GM10847 (cell line): ENCODE data around the gene IFNL3.
"Not testable (repeated sequence)": the region's sequence is repeated elsewhere in the genome, so short reads cannot be mapped to it uniquely, and the experiment has no call there.

Experiments used
- POLR2A ChIP-seq: IDR thresholded peaks from 2 replicates; pipeline ENCODE4 v1.6.1; 2011; ENCODE audit not compliant: insufficient read length; ENCODE audit errors: extremely low read depth

Gene IFNL3

DNA sequence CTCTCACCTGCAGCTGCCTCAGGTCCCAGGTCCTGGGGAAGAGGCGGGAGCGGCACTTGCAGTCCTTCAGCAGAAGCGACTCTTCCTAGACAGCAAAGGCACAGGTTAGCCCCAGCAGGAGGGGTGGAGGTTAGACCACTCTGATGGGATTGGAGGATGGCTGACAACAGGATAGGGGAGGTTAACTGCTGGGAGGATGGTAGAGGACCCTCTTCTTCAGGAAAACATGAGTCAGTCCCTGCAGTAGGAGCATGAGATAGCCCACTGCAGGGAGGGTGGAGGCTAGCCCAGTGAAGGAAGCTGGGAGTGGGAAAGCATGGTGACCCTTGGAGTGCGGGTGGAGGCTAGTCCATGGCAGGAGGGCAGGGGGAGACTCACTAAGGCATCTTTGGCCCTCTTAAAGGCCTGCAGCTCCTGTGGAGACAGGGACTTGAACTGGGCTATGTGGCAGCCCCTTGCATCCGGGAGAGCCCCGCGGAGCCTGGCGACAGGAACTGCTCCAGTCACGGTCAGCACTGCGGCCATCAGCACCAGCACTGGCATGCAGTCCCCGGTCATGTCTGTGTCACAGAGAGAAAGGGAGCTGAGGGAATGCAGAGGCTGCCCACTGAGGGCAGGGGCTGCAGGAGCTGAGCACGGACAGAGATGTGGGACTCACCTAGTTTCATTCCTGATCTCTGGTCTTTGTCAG is at the start of gene IFNL3:
Gene IFNL3 (minus strand): TSS at position 597 of the 691 bp plus-strand sequence. CDS start 39 bp downstream, at position 558.
- not testable (repeated sequence) for TF ChIP-seq POLR2A

DNA sequence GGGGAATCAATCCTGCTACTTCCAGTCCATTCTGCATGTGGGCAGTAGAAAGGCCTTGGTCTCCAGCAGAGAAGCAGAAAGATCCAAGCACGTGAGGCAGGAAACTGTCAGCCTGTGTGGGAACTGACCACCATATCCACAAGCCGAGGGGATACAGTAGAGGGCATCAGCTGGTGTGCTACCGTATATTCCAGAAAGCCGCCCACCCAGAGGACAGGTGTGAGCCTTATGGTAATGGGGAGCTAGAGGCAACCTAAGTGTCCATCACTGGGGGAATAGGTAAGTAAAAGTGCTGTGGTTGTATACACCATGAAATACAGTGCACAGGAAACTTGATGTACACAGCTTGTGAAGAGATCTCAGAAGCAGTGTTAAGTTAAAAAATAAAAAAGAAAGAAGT is 48.6 kb upstream of the IFNL3 start:
- no peak for TF ChIP-seq POLR2A

DNA sequence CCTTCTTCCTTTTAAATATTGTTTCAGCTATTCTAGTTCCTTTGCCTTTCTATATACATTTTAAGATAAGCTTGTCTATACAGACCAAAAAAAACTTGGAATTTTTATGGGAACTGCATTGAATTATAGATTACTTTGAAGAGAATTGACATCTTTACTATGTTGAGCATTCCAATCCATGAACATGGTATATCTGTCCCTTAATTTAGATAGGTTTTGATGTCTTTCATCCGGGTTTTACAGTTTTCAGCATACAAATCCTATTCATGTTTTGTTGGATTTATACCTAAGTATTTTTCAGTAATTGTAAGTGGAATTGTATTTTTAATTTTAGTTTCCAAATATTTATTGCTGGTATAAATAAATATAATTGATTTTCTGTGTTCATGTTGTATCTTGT is 39.2 kb upstream of the IFNL3 start:
- no peak for TF ChIP-seq POLR2A

DNA sequence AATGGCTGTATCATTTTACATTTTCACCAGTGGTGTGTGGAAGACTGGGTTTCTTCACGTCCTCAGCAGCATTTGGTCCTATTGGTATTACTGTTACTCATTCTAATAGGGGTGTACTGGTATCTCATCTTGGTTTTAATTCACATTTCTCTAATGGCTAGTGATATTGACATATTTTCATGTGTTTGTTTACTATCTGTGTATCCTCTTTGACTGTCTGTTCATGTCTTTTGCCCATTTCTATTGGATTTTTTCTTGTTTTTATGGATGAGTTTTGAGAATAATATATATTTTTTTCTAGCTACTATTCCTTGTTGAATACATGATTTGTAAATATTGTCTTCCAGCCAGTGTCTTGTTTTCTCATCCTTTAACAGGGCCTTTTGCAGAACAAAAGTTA is 37.2 kb upstream of the IFNL3 start:
- no peak for TF ChIP-seq POLR2A

DNA sequence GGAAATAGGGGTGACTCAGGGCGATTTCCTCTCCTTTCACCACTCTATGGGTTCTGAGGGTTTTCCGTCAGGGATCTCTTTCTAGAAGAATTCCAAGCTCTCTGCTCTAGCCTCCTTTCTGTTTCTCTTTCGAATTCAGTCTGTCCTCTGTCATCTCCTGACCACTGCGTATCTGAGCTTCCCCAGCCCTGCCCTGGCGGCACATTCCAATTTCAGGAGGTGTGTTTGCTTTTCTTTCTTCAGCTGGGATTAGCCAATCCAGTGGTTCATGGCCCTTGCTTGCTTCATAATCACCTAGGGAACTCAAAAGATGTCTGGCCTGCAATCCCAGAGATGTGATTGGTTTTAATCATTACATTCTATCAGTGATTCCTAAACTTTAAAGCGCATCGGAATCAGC is 32.8 kb upstream of the IFNL3 start:
- no peak for TF ChIP-seq POLR2A

DNA sequence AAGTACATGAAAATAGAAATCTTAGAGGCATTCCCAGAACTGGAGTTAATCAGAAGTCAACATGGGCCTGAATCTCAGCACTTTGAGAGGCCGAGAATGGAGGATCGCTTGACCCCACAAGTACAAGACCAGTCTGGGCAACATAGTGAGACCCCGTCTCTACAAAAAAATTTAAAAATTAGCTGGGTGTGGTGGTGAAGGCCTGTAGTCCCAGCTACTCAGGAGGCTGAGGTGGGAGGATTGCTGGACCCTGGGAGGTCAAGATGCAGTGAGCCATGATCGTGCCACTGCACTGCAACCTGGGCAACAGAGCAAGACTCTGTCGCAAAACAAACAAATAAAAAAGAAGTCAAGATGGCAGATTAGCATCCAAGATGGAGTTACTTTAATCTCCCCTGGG is 31.9 kb upstream of the IFNL3 start:
- no peak for TF ChIP-seq POLR2A

DNA sequence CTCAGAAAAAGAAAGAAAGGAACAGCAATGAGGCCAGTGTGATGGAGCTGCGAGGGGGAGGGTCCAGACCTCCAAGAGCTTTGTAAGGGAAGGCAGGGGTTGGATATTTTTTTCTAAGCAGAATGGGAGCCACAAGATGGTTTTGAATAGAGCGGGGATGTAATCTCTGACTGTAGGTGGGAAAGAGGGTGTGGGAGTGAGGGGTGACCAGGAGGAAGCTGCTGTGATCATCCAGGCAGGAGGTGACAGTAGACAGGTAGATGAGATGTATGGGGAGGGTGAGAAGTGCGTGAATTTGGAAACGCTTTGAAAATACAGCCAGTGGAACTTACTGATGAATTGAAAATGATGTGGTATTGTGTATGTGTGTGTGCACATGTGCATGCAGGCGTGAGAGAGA is 30.8 kb upstream of the IFNL3 start:
- no peak for TF ChIP-seq POLR2A

DNA sequence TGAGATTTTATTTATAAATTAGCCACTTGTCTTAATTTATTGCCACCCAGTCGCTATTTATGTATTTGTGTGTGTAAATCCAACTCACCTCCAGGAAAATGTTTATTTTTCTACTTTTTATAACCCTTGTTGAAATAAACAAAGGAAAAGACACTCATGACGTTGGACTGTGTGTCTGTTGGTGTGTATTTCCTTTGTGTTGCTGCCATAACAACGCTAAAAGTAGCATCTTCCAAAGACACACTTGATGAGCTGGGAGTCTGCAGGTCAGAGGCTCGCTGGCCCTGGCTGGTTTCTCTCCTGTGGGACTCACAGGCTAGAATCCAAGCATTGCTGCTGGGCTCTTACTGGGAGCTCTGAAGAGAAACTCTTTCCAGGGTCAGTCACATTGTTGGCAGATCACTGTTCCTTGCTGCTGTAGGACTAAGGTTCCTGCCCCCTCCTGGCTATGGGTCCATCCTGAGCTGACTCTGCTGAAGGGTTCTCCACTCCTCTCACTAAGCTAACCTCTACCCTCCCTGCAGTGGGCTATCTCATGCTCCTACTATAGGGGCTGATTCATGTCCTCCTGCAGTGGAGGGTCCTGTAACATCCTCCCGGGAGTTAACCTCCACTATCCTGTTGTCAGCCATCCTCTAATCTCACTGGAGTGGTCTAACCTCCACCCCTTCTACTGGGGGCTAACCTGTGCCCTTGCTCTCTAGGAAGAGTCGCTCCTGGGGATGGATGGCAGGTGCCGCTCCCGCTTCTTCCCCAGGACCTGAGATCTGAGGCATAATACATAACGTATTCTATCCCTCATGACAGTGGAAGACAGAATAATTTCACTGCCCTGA is 25.4 kb upstream of the IFNL3 start:
- no peak for TF ChIP-seq POLR2A

DNA sequence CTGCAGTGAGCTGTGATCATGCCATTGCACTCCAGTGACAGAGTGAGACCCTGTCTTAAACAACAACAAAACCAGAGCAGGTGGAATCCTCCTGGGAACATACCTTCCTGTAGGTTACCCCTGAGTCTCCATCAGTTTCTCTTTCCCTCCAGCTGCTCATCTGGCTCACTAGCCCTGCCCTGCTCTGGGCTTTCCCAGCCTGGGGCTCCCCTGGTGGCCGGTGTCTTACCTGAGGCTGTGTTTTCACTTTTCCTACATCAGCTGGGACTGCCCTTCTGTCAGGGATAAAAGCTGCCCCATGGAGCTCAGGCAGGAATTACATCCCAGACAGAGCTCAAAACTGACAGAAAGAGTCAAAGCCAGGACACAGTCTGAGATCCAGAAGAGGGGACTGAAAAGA is 23.3 kb upstream of the IFNL3 start, which contains the start of gene IFNL2:
Gene IFNL2 (plus strand): TSS at position 312 of the 400 bp plus-strand sequence. CDS start 173 bp downstream, outside the sequence.
- not testable (repeated sequence) for TF ChIP-seq POLR2A

DNA sequence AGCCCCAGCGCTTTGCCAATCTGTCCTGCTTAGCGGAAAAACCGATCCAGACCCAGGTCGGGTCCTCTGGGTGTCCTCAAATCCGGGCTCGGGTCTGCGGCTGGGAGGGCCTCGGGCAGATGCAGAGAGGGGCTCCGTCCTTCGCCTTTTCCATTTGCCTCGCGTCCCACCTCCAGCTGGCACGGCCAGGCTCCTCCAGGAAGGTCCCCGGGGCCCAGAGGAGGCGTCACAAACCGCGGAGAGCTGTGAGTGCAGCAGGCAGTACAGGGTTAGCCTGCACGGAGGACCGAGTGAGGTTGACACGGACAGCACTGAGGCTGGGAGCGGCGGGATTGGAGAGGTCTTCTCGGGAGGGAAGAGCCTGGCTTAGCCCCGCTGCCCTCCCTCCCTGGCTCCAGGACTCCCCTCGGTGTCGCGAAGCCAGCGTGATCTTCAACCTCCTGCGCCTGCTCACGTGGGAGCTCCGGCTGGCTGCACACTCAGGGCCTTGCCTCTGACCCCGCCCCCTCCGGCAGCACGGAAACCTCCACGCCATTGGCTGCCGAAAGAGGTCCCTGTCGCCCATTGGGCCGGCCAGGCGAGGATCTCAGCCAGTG is 20.6 kb upstream of the IFNL3 start:
- no peak for TF ChIP-seq POLR2A

DNA sequence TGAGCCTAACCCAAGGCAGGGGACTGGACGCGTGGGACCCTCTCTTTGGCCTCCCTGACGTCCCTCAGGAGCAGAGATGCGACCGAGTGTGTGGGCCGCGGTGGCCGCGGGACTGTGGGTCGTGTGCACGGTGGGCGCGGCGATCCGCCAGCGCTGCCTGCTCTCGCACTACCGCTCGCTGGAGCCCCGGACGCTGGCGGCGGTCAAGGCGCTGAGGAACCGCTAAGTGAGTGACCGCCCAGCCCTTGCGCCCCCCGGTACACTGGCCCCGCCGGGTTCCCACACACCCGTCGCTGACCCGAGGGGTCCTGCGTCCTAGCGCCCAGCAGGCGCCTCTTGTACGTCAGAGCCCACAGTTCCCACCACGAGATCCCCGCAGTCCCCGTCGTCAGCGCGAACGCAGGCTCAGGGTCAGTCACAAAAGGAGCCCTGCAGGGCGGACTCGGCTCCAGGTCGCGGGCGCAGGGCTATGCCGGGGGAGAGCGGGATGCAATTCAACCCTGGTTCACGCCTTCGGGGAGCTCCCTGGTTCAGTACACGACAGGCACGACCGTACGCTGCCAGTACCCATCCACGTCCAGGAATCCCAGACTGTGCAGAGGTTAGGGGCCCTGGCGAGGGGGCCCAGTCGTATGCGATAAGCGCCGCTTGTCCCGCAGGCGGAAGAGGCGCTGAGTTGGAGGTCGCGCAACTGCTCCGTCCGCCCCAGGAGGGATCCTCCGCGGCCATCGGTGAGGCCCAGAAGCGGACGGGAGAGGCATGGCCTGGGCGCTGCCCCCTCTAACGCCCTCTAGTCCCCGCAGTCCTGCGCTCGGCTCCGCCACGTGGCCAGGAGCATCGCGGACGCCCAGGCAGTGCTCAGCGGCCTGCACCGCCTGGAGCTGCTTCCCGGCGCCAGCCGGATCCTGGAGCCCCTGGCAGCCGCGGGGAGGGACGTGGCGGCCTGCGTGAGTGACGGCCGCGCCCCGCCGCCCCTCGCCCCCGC is 19.8 kb upstream of the IFNL3 start:
- TF ChIP-seq POLR2A, result no peak

DNA sequence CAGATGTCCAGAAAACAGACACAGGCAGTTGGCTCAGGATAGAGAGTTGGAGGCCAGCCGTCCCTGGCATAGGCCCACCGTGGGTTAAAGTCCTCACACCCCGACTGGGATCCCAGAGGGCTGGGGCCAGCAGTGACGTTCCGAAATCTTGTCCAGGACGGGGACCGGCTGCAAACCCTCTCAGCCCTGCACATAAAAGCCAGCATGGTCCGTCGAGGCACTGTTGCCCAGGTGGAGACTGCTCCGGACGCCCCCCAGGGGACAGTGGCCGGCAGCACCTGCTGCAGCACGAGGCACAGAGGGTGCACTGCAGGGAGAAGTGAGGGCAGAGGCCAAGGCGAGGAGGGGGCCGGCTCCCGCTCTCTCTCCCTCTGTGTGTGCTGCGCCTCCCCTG is 19.1 kb upstream of the IFNL3 start:
- no peak for TF ChIP-seq POLR2A

DNA sequence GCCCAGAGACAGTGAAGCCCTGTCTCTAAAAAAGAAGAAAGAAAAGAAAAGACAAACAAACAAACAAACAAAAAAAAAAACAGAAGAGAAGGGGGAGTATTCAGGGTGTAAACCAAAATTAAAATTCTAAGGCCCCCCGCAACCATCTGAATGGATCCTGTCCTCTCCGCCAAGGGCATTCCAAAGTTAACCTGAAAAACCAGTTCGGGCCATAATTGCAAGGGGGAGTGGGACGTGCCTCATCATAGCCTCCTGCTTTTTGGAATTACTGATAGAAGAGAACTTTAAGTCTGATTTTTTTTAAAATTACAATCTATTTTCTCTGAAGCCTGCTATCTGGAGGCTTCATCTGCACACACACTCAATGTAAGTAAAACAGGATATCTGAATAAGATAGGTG is 17.7 kb upstream of the IFNL3 start:
- no peak for TF ChIP-seq POLR2A

DNA sequence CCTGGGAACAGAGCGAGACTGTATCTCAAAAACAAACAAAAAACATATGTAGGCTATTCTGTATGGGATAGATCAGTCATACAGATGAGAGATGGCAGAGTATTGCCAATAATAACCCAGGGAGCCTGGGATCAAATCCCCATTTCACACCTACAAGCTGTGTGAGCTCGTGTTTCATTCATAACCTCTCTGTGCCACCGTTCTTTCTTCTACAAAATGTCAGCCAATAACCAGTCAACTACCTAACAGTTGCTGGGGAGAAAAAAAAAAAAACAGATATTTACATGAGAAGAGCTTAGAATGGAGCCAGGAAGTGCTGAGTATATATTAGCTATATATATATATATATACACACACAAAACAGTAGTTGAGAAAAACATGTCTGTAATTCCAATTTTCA is 16.9 kb upstream of the IFNL3 start:
- no peak for TF ChIP-seq POLR2A

DNA sequence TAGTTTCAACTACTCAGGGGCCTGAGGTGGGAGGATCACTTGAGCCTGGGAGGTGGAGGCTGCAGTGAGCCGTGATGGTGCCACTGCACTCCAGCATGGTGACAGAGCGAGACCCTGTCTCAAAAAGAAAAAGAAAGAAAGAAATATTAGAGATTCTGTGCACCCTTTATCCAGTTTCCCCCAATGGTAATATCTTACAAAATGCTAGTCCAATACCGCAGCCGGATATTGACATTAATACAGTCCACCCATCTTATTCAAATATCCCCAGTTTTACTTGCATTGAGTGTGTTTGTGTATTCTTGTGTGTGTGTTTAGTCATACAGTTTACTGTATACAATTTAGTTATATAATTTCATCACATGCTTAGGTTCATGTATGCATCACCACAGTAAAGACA is 12.4 kb upstream of the IFNL3 start:
- no peak for TF ChIP-seq POLR2A
